Endothelial cell of umbilical vein (primary cell): Measurements from ENCODE around the gene BPIFB3. TPM values are rescaled to one million over a fixed set of nuclear protein-coding genes. Genes with fewer than 3 reads are reported as not detected.

Source experiments
- BruUV-seq: library from RNA; stranded (reverse); fragments of 400-500 nt; replicated peaks from 2 replicates; lab custom pipeline; 2021; lab: Mats Ljungman, UMichigan
- CTCF ChIA-PET: fragments of 300-600, 350-600 bp; sonication (Branson Sonifier 250); formaldehyde crosslinking; loops from one replicate; lab custom pipeline; 2021; ENCODE audit warnings: antibody characterized with exemption, inconsistent platforms; lab: Charles Lee
- POLR2A ChIA-PET: fragments of 300-600, 350-600 bp; sonication (Branson Sonifier 250); formaldehyde crosslinking; loops from one replicate; lab custom pipeline; 2021; ENCODE audit warnings: antibody characterized with exemption, inconsistent platforms; lab: Charles Lee
- DNase-seq: peaks from one replicate; pipeline ENCODE4 v3.0.0-alpha.2; 2011; ENCODE audit warnings: low read depth, low spot score
- FAIRE-seq: peaks from 2 replicates; lab custom pipeline; 2011; peaks lifted over from hg19 to GRCh38; lab: Jason Lieb, UNC
- H2AFZ ChIP-seq: 2 replicates; pipeline ENCODE4 v1.6.0; 2012; ENCODE audit warnings: low read depth, low read length, control low read depth, inconsistent platforms
- H3K27ac ChIP-seq: 2 replicates; pipeline ENCODE4 v1.5.1; 2011; ENCODE audit warnings: low read depth, mild to moderate bottlenecking, control low read depth, low read length, moderate library complexity; ENCODE audit not compliant: insufficient read depth
- H3K27me3 ChIP-seq, 2 experiments: 2 replicates each; pipeline versions ENCODE4 v1.6.0 to v1.6.1; 2011; ENCODE audit warnings: low read length in 2 of 2, mixed read lengths in 1 of 2; ENCODE audit not compliant: control insufficient read depth in 2 of 2, insufficient read depth in 2 of 2
- H3K36me3 ChIP-seq, 2 experiments: 2 replicates in 1 of 2; 3 replicates in 1 of 2; pipeline ENCODE4 v1.5.1; 2011; ENCODE audit warnings: low read length in 2 of 2, mild to moderate bottlenecking in 1 of 2, moderate library complexity in 1 of 2; ENCODE audit not compliant: control insufficient read depth in 2 of 2, insufficient read depth in 2 of 2; ENCODE audit errors: extremely low read depth in 1 of 2
- H3K4me1 ChIP-seq: 3 replicates; pipeline ENCODE4 v1.5.1; 2011; ENCODE audit warnings: mild to moderate bottlenecking, low read length; ENCODE audit not compliant: control insufficient read depth, insufficient read depth; ENCODE audit errors: extremely low read depth
- H3K4me2 ChIP-seq: 2 replicates; pipeline ENCODE4 v1.6.1; 2011; ENCODE audit warnings: low read length, control low read depth, mixed read lengths; ENCODE audit not compliant: insufficient read depth
- H3K4me3 ChIP-seq, 3 experiments: fragments of 200-600 bp in 1 of 3; sonication (generic), shearing (Covaris generic) in 1 of 3; replicated peaks in 1 of 3; 2 replicates each; pipeline ENCODE4 v1.5.1; 2011 to 2016; ENCODE audit warnings: control low read depth in 3 of 3, low read length in 3 of 3, mild to moderate bottlenecking in 2 of 3, inconsistent platforms in 1 of 3, low read depth in 1 of 3, moderate library complexity in 1 of 3; ENCODE audit not compliant: insufficient read depth in 1 of 3
- H3K79me2 ChIP-seq: 2 replicates; pipeline ENCODE4 v1.6.0; 2012; ENCODE audit warnings: low read length, inconsistent platforms; ENCODE audit not compliant: control insufficient read depth, insufficient read depth
- H3K9ac ChIP-seq: replicated peaks from 2 replicates; pipeline ENCODE3; 2011; ENCODE audit warnings: low read length, control low read depth; ENCODE audit not compliant: insufficient read depth; ENCODE audit errors: extremely low read depth
- H3K9me1 ChIP-seq: replicated peaks from 3 replicates; pipeline ENCODE4 v1.6.0; 2011; ENCODE audit warnings: mild to moderate bottlenecking, low read length; ENCODE audit not compliant: control insufficient read depth, insufficient read depth; ENCODE audit errors: extremely low read depth
- H3K9me3 ChIP-seq: replicated peaks from 2 replicates; pipeline ENCODE4 v1.5.1; 2012; ENCODE audit warnings: low read length, inconsistent platforms; ENCODE audit not compliant: control insufficient read depth, insufficient read depth
- H4K20me1 ChIP-seq: replicated peaks from 2 replicates; pipeline ENCODE3; 2011; ENCODE audit warnings: mild to moderate bottlenecking, low read length; ENCODE audit not compliant: control insufficient read depth, insufficient read depth; ENCODE audit errors: extremely low read depth
- CTCF ChIP-seq, 2 donors: IDR thresholded peaks; 1 replicate in 1 of 2; 2 replicates in 1 of 2; pipeline ENCODE4 v1.5.1; 2011; ENCODE audit warnings: low read length in 2 of 2, mild to moderate bottlenecking in 2 of 2, moderate library complexity in 2 of 2, control low read depth in 1 of 2, inconsistent platforms in 1 of 2, low read depth in 1 of 2; ENCODE audit not compliant: insufficient read depth in 1 of 2; ENCODE audit errors: extremely low read depth in 1 of 2
- EZH2 ChIP-seq: IDR thresholded peaks from 2 replicates; pipeline ENCODE4 v1.6.1; 2012; ENCODE audit warnings: borderline replicate concordance, low read depth, mild to moderate bottlenecking, moderate library complexity, low read length, inconsistent platforms; ENCODE audit not compliant: severe bottlenecking
- FOS ChIP-seq: IDR thresholded peaks from 2 replicates; pipeline ENCODE4 v1.6.1; 2011; ENCODE audit warnings: mild to moderate bottlenecking, low read length, moderate library complexity, borderline replicate concordance; ENCODE audit not compliant: insufficient read depth
- GATA2 ChIP-seq: IDR thresholded peaks from 2 replicates; pipeline ENCODE4 v1.7.0; 2011; ENCODE audit warnings: low read depth, mild to moderate bottlenecking, moderate library complexity, mixed read lengths, low read length; ENCODE audit not compliant: insufficient read length, insufficient read depth
- JUN ChIP-seq: IDR thresholded peaks from 2 replicates; pipeline ENCODE4 v1.6.1; 2011; ENCODE audit warnings: borderline replicate concordance, low read depth; ENCODE audit not compliant: insufficient read length, insufficient read depth
- MAX ChIP-seq: IDR thresholded peaks from 2 replicates; pipeline ENCODE4 v1.6.1; 2011; ENCODE audit not compliant: insufficient read depth, insufficient read length
- MYC ChIP-seq: IDR thresholded peaks from one replicate; pipeline ENCODE4 v1.6.1; 2011; ENCODE audit warnings: mild to moderate bottlenecking, low read depth, low read length
- POLR2A ChIP-seq: IDR thresholded peaks from 2 replicates; pipeline ENCODE4 v1.6.1; 2012; ENCODE audit warnings: low read depth, mild to moderate bottlenecking, control low read depth, low read length
- POLR2AphosphoS5 ChIP-seq: IDR thresholded peaks from 2 replicates; pipeline ENCODE4 v1.6.1; 2012; ENCODE audit warnings: low read depth, mild to moderate bottlenecking, control low read depth, low read length, moderate library complexity; ENCODE audit not compliant: insufficient read depth
- dilution Hi-C: fragments of 300-500 bp; cut with MboI; formaldehyde crosslinking; loops from one replicate; pipeline ENCODE4 v1.15.0; 2019; ENCODE audit warnings: low sequenced_read_pairs; ENCODE audit not compliant: extremely low pct_ligation_motif_present
- intact Hi-C: fragments of 100-400 bp; cut with micrococcal nuclease; formaldehyde crosslinking; loops from one replicate; pipeline ENCODE4 v1.10.0; 2022
- polyA plus RNA-seq, 4 experiments: library from polyadenylated mRNA; depleted of rRNA in 3 of 4; stranded (reverse) in 3 of 4; unstranded in 1 of 4; fragments of >200 nt; gene quantifications; 2 replicates each; pipeline versions ENCODE4 v1.2.1 to v1.2.3, GENCODE V29; 2011 to 2012; ENCODE audit warnings: missing spikeins in 1 of 4
- total RNA-seq: library from RNA; stranded (reverse); gene quantifications from 2 replicates; pipeline ENCODE4 v1.2.3, GENCODE V29; 2021

BPIFB3 gene
- total and polyA plus RNA-seq, 2 donors (not counting 3 experiments of a cell fraction or from before 2014, with no cell fraction given) = not detected

- H4K20me1 ChIP-seq = no peaks in the 10 kb centered on the region
- TF ChIP-seq POLR2AphosphoS5 (no peak), CTCF (IDR thresholded peaks at IDR 0.05; ENCODE audit: extremely low read depth in 1 of 2, insufficient read depth in 1 of 2, low read depth in 1 of 2, low read length in 2 of 2) (no peak), FOS (no peak), GATA2 (no peak), EZH2 (no peak), MAX (no peak), JUN (no peak), MYC (no peak), POLR2A (no peak)
- BruUV-seq = no TSS peak
- DNase-seq = no peak
- CTCF ChIA-PET = no interaction called here
- H3K9ac ChIP-seq = no peak overlapping the region
- no peak overlapping the region for H3K4me3 ChIP-seq
- no peak overlapping the region for H2AFZ ChIP-seq
- dilution Hi-C loops = no loop called here
- no peak overlapping the region for H3K4me2 ChIP-seq
- no peaks in the 10 kb centered on the region for H3K9me1 ChIP-seq
- no peaks in the 10 kb centered on the region for H3K9me3 ChIP-seq
- H3K36me3 ChIP-seq = no peaks in the 10 kb centered on the region
- no peaks in the 10 kb centered on the region for H3K79me2 ChIP-seq
- POLR2A ChIA-PET = no interaction called here
- no peaks in the 10 kb centered on the region for H3K27me3 ChIP-seq
- no peaks in the 10 kb centered on the region for H3K4me1 ChIP-seq
- H3K27ac ChIP-seq = no peak overlapping the region
- no peak for FAIRE-seq
- intact Hi-C loops = no loop called here
Measured at GRCh38 chr20:33010133-33010504, 43.6 kb upstream of the BPIFB3 start.
